RPMI8226 (cell line): Measurements from ENCODE around the gene TOLLIP.
"Not testable (repeated sequence)": the region's sequence is repeated elsewhere in the genome, so short reads cannot be mapped to it uniquely, and the experiment has no call there.

ENCODE experiments used
- DNase-seq: peaks from one replicate; pipeline ENCODE4 v3.0.0-alpha.2; 2015

TOLLIP gene

DNA sequence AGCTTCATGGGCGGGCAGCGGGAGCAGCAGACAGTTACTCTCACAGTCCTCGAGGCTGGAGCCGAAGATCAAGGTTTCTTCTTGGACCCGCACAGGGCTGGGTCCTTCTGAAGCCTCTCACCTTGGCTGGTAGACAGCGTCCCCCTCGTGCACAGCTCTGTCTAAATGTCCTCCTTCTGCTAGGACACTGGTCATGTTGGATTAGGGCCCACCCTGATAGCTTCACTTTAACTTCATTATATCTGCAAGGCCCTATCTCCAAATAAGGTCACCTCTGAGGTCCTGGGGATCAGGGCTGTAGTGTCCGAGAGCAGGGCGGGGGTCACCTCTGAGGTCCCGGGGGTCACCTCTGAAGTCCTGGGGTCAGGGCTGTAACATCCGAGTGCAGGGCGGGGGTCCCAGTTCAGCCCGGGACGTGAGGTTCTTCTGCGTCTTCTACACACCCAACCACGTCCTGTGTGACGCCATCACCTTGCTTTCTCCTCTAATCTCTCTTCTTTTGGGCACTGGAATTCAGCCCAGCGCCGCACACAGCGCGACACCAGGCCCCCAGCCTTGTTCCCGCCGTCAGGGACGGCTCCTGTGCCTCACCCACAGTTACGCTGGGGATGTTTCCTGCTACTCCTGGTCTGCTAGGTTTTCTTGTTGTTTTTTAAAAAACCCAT lies 34.1 kb upstream of the TOLLIP start:
- DNase-seq: no peak

DNA sequence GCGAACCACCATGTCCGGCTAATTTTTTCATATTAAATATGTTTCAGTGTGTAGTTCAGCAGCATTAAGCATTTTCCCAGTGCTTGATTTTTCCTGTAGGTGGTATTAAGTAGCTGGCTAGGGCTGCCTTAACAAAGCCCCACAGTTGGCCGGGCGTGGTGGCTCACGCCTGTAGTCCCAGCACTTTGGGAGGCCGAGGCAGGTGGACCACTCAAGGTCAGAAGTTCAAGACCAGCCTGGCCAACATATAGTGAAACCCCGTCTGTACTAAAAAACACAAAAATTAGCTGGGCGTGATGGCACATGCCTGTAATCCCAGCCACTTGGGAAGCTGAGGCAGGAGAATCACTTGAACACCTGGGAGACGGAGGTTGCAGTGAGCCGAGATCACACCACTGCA lies 33.5 kb upstream of the TOLLIP start:
- DNase-seq: no peak

DNA sequence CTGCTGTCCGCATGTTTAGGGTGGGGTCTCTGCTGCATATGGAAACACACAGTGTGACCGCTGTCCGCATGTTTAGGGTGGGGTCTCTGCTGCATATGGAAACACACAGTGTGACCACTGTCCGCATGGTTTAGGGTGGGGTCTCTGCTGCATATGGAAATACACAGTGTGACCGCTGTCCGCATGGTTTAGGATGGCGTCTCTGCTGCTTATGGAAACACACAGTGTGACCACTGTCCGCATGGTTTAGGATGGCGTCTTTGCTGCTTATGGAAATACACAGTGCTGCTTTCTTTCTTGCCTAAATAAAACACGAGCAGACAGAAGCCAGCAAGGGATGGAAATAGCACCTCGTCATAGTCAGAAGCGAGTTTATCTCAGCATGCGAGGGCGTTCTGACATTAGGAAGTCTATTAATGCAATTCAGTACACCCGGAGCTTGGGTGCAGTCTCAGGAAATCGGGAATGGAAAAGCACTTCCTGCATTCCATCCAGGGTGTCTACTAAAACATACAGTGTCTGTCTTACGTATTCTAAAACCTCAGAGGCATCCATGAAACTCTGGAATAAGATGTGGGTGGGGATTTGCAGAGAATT lies 32.6 kb upstream of the TOLLIP start:
- DNase-seq: no peak

DNA sequence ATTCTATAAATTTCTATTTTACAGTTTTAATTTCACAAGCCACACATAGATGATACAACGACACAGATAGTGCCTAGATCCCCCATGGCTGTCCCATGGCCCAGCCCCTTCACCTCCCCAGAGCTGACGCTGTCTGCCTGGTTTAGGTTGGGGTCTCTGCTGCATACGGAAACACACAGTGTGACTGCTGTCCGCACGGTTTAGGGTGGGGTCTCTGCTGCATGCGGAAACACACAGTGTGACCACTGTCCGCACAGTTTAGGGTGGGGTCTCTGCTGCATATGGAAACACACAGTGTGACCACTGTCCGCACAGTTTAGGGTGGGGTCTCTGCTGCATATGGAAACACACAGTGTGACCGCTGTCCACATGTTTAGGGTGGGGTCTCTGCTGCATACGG lies 31.8 kb upstream of the TOLLIP start:
- not testable (repeated sequence) for DNase-seq

DNA sequence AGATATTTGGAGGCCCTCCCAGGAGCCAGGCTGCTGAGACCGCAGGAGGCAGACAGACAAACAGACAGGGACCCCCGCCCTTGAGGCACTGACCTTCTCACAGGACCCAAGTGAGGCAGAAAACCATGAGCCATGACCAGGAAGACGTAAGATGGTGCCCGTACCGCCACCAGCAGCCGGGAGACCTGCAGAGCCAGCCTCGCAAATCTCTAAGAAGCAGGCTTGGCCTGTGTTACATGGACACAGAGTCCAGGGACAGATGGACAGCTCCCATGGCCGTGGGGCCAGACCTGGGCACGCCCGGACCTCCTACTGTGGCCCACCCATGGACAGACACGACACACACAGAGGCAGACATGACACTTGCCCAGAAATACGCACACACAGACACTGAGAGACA lies 30.7 kb upstream of the TOLLIP start:
- no peak for DNase-seq

DNA sequence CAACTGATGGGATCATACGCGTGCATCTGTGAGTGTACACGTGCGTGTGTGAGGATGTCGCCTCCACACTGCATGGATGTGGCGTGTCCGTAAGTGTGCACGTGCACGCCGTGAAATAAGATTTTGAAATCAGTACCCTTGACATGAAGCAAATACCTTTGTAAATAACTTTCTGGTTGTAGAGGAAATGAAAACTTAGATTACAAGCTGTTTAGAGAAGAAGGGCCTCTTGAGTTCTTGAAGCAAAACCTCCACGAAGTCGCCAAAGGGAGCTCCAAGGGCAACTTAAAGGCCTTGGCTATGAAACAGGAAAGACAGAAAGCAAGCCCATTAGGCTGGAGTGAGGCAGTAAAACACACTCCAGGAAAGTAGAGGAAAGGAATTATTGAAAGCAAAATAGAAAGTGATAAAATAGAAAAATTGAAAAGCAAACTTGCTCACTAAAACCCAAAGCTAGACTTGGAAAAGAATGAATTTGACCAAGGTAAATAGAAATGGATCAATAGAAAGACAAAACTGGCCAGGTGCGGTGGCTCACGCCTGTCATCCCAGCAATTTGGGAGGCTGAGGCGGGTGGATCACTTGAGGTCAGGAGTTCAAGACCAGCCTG lies 29.7 kb upstream of the TOLLIP start:
- no peak for DNase-seq

DNA sequence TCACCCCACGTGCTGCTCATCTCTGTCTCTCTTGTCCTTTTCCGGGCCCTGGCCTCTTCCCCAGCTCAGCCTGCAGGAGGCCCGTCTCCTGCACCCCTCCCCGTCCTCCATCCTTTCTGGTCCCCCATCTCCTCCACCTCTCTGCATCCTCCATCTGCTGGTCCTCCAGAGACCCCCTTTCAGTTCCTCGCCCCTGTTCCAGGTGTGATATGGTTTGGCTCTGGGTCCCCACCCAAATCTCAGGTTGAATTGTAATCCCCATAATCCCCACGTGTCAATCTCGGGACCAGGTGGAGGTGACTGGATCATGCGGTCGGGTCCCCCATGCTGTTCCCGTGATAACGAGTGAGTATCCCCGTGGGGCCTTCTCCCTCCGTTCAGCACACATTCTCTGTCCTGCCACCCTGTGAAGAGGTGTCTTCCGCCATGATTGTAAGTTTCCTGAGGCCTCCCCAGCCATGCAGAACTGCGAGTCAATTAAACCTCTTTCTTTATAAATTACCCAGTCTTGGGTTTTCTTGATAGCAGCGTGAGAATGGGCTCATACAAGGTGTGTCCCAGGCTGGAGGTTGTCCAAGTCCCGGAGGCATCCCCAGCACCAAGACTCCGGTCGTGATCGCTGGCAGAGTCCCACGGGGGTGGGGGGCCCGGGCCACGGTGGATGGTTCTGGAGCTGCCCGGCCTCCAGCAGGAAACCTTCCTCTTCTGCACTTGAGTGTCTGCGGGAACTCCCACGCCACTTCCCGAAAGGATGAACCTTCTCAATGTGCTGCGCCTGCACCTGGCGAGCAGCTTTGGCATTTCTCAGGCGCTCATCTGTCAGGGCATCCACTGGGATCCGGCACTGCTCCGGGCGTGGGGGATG lies 29.0 kb upstream of the TOLLIP start:
- DNase-seq: no peak

DNA sequence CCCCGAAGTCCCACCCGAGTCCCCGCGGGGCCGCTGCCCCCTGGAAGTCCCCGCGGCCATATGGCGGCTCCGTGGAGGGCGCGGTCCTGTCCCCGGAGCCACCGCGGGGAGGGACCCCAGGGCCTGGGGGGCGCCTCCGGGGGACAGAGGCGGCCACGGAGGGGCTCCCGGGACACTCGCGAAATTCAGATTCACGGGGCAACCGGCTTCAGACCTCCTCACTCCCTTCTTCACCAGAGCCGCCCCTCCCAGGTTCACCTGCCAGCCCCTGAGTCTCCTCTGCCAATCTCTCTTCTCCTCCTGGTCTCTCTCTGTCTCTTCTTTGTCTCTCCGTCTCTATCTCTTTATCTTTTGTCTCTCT lies 28.2 kb upstream of the TOLLIP start:
- no peak for DNase-seq

DNA sequence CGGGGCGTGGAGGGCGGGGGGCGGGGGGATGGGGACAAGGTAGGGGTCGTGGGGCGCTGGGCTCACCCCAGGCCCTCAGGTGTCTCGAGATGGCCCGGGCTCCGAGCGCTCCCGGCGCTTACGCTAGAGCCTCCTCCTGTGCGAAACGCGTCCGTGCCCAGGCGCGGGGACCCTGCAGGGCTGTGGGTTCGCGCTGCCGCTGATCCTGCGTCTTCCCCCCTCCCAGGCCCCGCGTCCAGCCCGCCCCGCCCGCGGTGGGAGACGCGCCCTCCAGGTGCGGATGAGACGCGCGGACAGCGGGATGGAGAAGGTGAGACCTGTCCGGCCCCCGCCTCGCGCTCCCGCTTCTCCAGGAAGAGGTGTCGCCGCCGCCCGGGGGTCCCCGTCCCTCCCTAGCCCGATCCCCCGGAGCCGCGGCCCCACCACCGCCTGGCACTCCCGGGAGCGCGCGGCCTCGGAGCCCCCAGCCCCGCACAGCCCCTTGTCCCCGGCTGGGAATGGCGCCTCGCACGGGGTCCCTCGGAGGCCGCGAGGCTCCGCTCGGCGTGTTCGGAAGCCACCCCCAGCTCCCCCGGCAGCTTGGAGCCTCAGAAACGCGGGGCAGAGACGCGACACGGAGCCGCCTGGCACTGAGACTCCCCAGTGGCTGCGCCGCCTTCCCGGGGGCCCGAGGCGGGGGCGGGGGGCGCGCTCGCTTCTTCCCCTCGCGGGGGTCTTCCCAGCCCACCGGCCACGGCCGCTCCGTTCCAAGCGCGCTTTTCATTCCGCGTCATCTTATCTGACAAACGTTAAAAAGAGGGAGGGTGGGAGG lies 27.6 kb upstream of the TOLLIP start:
- peak; percentile 20 for DNase-seq

DNA sequence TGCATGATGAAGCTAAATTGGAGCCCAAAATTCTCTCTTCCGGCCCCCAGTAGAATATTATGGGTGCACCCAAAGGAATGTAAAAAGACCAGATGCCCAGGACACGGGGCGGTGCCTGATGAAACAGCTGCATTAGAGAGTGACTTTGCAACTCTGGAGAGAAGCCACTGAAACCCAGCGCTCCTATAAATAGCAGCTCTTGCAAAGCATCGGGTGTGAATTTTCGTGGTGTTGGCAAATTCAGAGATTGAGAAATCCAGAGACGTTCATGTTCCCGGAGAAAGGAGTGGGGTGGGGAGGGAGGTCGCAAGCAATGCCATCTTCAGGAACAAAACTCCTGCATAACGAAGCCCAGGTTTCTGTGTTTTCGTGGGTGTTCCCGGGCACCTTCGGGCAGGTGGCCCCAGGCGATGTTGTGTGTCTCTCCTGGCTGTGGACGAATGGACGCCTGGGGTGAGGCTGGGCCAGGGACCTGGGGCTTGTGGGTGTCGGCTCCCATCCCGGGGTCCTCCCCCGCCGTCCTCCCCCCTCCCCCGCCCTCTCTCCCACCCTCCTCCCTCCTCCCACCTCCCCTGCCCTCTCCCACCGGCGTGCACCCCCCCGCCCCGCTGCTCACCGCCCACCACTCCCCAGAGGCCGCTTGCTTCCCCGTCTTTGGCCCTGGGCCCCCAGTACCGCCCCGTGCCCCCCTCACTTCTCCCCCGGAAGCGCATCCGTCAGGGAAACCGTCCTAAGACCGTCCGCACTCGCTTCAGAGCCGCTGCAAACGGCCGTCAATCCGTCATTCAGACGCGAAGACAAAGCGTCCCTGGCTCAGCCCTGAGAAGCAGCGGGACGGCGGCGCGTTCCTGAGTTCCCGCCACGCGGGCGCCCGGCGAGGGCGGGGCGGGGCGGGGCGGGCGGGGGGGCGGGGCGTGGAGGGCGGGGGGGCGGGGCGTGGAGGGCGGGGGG lies 26.7 kb upstream of the TOLLIP start:
- DNase-seq: peak; percentile 87

DNA sequence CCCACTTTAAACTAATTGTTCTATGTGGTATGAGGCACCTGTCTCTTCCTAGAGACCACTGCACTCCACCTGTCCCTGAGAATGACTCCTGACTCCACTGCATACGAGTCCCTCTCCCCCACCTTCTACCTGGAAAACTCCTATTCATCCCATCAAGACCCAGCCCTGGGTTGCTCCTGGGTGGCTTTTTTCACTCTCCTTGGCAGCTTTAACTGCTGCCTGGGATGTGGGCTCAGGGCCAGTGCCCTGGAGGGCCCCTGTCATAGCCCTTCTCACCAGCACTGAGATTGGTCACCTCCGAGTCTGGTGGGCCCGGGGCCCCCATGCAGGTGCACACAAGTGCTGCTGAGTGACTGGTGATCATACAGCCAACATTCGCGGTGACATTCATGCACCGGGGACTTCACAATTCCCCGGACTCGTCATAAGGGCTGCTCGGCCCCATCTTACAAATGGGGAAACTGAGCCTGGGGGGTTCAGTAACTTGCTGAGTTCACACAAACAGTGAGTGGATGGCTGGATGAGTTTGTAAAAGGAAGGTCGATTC lies 25.9 kb upstream of the TOLLIP start:
- DNase-seq: peak; percentile 13

DNA sequence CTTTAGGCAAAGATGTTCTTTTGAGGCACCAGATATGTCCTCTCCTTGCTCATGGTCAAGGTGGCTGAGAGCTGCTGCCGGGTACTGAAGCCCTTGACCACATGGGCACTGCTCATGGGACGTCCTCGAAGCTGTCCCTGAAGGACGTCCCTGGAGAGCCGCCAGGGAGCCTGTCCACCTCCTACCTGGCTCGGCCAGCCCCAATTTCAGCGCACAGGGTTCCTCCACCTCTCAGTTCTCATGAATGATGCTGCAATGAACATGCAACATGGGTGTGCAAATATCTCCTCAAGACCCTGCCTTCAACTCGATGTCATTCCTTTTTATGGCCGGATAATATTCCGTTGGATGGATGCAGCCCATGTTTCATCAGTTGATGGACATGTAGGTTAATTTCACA lies 24.4 kb upstream of the TOLLIP start:
- DNase-seq: no peak

DNA sequence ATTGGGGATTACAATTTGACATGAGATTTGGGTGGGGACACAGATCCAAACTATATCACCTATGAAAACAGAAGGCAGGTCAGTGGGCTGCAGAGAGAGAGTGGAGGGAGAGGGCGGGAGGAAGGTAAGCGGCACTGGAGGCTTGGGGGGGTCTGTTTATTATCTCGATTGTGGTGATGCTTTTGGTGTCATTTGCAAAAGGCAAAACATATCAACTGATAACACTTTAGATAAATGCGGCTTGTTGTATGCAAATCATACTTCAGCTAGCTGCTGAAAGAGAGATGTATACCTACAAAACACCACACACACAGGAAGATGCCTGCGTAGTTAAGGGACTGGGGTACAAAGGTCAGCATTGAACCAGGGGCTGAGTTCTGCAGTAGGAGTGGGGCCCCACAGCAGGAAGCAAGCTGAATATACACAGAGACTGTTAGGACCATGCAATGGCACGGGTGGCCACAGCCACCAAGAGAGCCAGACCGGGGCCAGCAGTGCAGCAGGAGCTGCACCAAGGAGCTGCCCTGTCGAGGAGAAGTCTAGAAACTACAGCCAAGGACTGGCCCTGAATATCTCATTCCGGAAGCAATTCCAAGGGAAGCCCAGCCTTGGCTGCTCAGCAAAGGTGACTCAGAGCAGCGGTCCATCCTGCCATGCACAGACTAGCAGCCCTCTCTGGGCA lies 23.8 kb upstream of the TOLLIP start:
- DNase-seq: no peak

DNA sequence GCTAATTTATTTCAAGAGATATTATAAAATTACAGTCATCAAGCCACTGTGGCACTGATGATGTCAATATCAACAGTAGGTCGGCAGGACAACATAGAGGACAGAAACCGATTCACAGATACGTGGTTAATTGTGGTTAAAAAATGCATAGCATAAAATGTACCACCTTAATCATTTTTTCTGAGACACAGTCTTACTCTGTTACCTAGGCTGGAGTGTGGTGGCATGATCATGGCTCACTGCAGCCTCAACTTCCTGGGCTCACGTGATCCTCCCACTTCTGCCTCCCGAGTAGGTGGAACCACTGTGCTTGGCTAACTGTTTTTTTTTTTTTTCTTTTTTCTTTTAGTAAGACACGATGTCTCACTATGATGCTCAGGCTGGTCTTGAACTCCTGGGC lies 21.0 kb upstream of the TOLLIP start:
- DNase-seq: no peak

DNA sequence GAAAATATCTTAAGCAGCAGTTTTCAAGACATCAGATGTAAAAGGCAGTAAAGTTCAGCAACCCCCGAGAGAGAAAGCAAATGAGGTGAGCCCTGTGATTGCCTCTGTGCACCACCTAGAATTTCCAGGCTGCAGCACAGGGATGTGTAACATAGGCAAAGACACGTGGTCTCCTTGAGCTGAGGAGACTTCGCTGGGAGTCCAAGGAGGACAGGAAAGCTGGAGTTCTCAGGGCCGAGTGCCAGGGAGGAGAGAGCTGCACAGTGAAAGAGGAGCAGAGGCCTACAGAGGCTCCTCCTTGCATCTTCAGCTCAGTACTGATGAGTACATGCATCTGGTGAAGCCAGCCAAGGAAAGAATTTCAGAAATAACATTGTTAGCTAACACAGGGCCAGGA lies 17.6 kb upstream of the TOLLIP start:
- no peak for DNase-seq

DNA sequence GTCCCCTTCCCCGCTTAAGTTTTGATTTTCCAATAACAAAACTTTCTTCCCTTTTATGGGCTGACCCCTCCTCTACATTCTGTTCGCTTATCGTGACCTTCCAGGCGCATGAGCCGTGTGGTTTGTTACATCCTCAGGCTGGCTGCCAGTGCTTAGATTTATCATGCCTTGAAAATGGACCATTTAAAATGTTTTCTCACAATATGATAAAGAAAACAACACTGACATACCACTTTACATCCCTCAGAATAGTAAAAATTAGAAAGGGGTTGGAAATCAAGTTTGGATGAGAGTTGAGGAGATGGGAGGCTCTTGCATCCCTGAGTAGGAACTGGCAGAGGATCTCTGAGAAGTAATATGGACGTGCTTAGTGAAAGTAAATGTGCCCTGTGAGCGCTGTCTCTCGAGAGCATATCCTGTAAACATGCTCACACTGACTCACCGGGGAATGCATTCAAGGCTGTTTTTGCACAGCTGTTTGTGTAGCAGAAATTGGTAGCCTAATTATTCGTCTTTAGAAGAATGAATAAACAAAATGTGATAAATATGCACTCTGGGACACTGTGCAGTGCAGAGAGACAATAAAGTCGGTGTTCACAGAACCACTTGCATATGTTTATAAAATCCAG lies 17.1 kb upstream of the TOLLIP start:
- peak; percentile 31 for DNase-seq

DNA sequence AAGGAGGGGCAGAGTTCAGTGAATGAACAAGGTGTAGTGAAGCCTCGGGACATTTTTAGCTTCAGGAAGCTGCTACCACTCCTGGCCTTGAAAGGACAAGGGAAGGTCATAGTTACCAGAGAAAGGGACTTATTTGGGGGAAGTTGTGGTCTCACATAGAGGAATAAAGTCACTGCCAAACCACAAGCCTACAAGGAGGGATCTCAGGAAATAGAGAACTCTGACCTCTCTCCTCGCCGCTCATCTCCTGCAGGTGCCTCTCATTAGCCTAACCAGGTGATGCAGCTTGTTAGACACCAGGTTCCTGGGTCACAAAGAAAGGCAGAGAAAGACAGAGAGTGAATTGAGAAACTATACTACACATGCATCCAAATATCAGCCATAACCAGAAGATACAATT lies 14.3 kb upstream of the TOLLIP start:
- peak; percentile 87 for DNase-seq

DNA sequence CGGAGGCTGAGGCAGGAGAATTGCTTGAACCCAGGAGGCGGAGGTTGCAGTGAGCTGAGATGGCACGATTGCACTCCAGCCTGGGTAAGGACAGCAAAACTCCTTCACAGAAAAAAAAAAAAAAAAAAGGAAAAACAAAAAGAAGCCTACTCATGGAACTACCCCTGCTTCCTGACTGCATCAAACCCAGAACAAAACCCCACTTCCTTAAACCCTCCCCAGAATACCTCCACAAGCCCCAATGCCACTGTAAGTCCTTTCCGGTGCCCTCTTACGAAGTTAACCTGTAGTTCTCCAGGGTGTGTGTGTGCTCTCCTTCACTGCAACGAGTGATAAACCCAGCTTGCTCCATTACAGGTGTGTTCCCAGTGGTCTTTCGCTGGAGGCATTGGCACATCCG lies 8.6 kb upstream of the TOLLIP start:
- DNase-seq: no peak

DNA sequence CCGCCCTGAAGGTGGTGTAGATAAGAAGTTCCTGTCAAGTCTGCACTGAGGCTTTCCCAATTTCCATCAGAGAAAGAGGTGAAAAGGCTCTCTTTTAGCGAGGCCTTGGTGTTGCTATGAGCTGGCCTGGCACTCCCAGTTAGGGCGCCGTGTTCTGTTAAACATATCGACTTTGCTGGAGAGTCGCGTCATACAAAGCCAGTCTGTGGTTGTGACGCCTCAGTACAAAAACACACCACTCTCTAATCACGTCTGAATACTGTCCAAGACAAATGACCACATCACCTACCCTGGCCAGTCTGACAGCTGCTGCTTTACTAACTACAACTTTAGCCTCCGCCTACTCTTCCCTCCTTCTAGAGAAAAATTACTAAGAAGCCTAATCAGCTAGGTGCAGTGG lies 8.0 kb upstream of the TOLLIP start:
- DNase-seq: no peak

DNA sequence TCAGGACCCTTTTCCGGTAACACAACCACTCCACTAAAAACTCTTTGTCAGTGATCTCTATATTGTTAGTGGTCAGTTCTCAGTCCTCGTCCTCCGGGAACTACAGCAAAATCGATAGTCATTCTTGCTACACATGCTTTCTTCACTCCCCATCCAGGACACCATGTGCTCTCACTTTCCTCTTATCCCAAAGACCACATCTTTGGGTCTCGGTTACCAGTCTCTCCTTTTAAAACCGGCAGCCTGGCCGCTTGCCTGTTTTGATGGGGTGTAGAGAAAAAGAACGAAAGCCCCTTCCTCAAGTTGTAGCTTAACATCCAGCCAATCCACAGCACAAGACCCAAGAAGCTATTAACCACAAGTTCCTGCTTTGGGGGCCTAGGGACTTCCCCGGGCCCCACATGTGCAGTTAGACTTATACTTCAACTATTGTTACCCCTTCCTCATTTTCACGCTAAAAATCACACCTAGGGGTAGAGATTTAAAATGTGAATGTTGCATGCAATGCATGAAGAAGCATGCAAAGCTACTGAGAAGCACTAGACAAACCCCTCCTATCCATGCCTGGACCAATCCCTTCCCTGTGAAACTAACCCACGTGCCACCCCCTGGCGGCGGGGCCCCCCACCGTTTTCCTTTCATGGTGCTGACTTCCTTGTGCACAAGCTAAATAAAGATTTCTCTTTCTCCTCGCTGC lies 1.5 kb upstream of the TOLLIP start:
- DNase-seq: no peak
